ENCODE results near the gene HTR2C.

GRCh38 chrX:114774691-114775090 is 190.8 kb downstream of the HTR2C start:
- TF ChIP-seq CTCF (conservative IDR thresholded peaks at IDR 0.05): no peak
- no peak for TF ChIP-seq EZH2 (IDR thresholded peaks at IDR 0.05; ENCODE audit: low read depth)
